ENCODE data around the gene ALPP. TPM values are rescaled to one million over a fixed set of nuclear protein-coding genes. Genes with fewer than 3 reads are reported as not detected.

ALPP gene
- polyA plus RNA-seq, 1 donor, result 0.06 TPM

DNA sequence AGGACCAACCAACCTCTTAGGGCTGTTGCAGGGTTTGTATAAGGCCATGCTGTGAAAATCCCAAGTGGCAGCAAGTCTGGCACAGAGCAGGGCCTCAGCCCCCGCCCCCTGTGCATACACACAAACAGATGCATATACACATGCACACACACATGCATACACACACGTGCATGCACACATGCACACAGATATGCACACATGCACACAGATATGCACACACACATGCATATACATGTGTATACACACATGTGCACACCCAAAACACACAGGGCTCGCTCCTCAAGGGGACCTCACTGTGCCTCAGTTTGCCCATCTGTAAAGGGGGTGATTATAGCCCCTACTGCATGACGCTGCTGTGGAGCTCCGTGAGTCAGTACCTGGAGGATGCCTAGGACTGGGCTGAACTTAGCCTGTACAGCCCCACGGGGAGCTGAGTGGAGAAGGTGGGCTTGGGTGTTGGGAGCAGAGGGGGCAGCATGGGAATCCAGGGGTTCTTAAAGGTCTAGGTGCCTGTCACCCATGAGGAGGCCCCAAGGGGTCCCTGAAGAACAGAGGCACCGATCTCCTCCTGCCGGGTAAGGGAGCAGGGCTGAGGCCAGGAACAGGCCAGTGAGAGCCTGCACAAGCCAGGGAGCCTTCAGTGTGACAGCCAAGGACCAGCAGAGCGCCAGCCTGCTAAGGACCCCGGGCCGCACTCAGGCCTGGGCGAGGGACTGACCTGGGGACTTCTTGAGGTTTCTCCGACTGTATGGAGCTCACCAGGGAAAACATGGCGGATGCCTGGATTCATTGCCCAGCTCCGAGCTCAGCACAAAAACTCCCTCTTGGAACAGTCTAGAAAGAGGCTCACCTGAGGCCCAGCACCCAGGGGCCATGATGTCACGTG lies 53.4 kb downstream of the ALPP start:
- Histone ChIP-seq H3K4me3 (ENCODE audit: low read length) (no peak overlapping the region), H3K27ac (ENCODE audit: low read length) (no peak overlapping the region), H3K9me3 (ENCODE audit: control insufficient read depth, low read depth, low read length) (no peaks in the 10 kb centered on the region), H3K27me3 (ENCODE audit: control insufficient read depth, insufficient read depth, low read length) (no peaks in the 10 kb centered on the region), H3K4me1 (ENCODE audit: control insufficient read depth, insufficient read depth, low read length) (no peaks in the 10 kb centered on the region), H3K36me3 (ENCODE audit: control insufficient read depth, insufficient read depth, low read length) (no peaks in the 10 kb centered on the region)
- no peak for DNase-seq
- no CpG with 5 or more reads among the region's 16 CpGs for WGBS (ENCODE audit: insufficient coverage, low lambda C conversion rate)

Other genes with a start within 250 kb of the ALPP start
- gene ALPG, start 28.1 kb downstream of the ALPP start, polyA plus RNA-seq, result not detected
- 80.6 TPM for gene ALPI, start 77.4 kb downstream of the ALPP start, polyA plus RNA-seq
- gene ECEL1, start 109.1 kb downstream of the ALPP start, polyA plus RNA-seq, result 1.1 TPM
- gene PRSS56, start 141.6 kb downstream of the ALPP start, polyA plus RNA-seq, result not detected
- gene CHRND, start 147.4 kb downstream of the ALPP start, polyA plus RNA-seq, result 0.27 TPM
- 0.21 TPM for gene CHRNG, start 160.9 kb downstream of the ALPP start, polyA plus RNA-seq
- gene TIGD1, start 171.8 kb downstream of the ALPP start, polyA plus RNA-seq, result 6.5 TPM
- 77.3 TPM for gene EIF4E2, start 171.9 kb downstream of the ALPP start, polyA plus RNA-seq

All from large intestine (tissue), 3 donors.